Right ventricle myocardium inferior (tissue), 1 donor: ENCODE measurements around the gene TTC3. TPM values are rescaled to one million over a fixed set of nuclear protein-coding genes. Genes with fewer than 3 reads are reported as not detected.

Experiments
- ATAC-seq: fragments of 200-7000 bp; cut with Tn5 transposase; one replicate; pipeline ENCODE4 v1.9.1; 2020; ENCODE audit warnings: mild to moderate bottlenecking, moderate library complexity
- DNase-seq: peaks from one replicate; pipeline ENCODE4 v3.0.0; 2021; ENCODE audit errors: missing footprints
- intact Hi-C: fragments of 100-400 bp; cut with DNase I; formaldehyde crosslinking; loops from one replicate; pipeline ENCODE4 v1.11.0; 2022
- total RNA-seq: library from RNA; stranded (reverse); fragmentation: NEBNext Ultra II Directional; extraction: Animal tissue kit (Norgen Biotek cat#: 25700); gene quantifications from one replicate; pipeline ENCODE4 v1.2.1, GENCODE V29; 2021
- donor health status: DM: no; HTN: yes; CAD: no; lungs with severe emphysema.

Gene TTC3
- total RNA-seq, 1 donor from 2014 or later = 35.8 TPM

- DNase-seq (no peak), ATAC-seq (no peak)
- intact Hi-C loops = no loop called here
Observed at GRCh38 chr21:37176716-37177115, 103.7 kb downstream of the TTC3 start.

- intact Hi-C loops = no loop called here
- DNase-seq = no peak
- ATAC-seq = no peak
Observed at GRCh38 chr21:37181059-37181458, 108.0 kb downstream of the TTC3 start.

- DNase-seq (no peak), ATAC-seq (no peak)
- intact Hi-C loops = no loop called here
Observed at GRCh38 chr21:37182222-37182621, 109.2 kb downstream of the TTC3 start.

- intact Hi-C loops = no loop called here
- DNase-seq (no peak), ATAC-seq (no peak)
Observed at GRCh38 chr21:37183749-37184148, 110.7 kb downstream of the TTC3 start.

GRCh38 chr21:37184784-37185593, 111.9 kb downstream of the TTC3 start:
- DNase-seq (no peak), ATAC-seq (no peak)
- intact Hi-C loops = no loop called here

GRCh38 chr21:37186983-37187382, 113.9 kb downstream of the TTC3 start:
- intact Hi-C loops = no loop called here
- DNase-seq (no peak), ATAC-seq (no peak)

GRCh38 chr21:37188825-37189224, 115.8 kb downstream of the TTC3 start:
- ATAC-seq (no peak), DNase-seq (no peak)
- intact Hi-C loops = no loop called here

GRCh38 chr21:37192019-37192418, 119.0 kb downstream of the TTC3 start:
- intact Hi-C loops = no loop called here
- DNase-seq (no peak), ATAC-seq (no peak)

- no peak for DNase-seq
- ATAC-seq = no peak
- intact Hi-C loops = no loop called here
Observed at GRCh38 chr21:37193006-37193405, 120.0 kb downstream of the TTC3 start.

- intact Hi-C loops = no loop called here
- ATAC-seq (no peak), DNase-seq (no peak)
Observed at GRCh38 chr21:37193676-37194075, 120.6 kb downstream of the TTC3 start.

GRCh38 chr21:37195059-37195458, 122.0 kb downstream of the TTC3 start:
- peak; percentile 53 for ATAC-seq
- intact Hi-C loops = no loop called here
- no peak for DNase-seq

- intact Hi-C loops = no loop called here
- DNase-seq (no peak), ATAC-seq (peak; percentile 43)
Observed at GRCh38 chr21:37195610-37196009, 122.6 kb downstream of the TTC3 start.

- ATAC-seq = no peak
- DNase-seq = no peak
- intact Hi-C loops = no loop called here
Observed at GRCh38 chr21:37196847-37197246, 123.8 kb downstream of the TTC3 start.

GRCh38 chr21:37197746-37198145, 124.7 kb downstream of the TTC3 start:
- ATAC-seq (no peak), DNase-seq (no peak)
- intact Hi-C loops = no loop called here

GRCh38 chr21:37199057-37199924, 126.2 kb downstream of the TTC3 start:
- intact Hi-C loops = no loop called here
- DNase-seq = no peak
- no peak for ATAC-seq

- DNase-seq (no peak), ATAC-seq (no peak)
- intact Hi-C loops = no loop called here
Observed at GRCh38 chr21:37200641-37201480, 127.8 kb downstream of the TTC3 start.

- DNase-seq (no peak), ATAC-seq (no peak)
- intact Hi-C loops = no loop called here
Observed at GRCh38 chr21:37202221-37203110, 129.4 kb downstream of the TTC3 start.

GRCh38 chr21:37204580-37204979, 131.5 kb downstream of the TTC3 start:
- intact Hi-C loops = no loop called here
- ATAC-seq (no peak), DNase-seq (no peak)
